Panc1 (cell line): ENCODE results near the gene SNRNP40. TPM values are rescaled to one million over a fixed set of nuclear protein-coding genes. Genes with fewer than 3 reads are reported as not detected.

Experiments used
- ATAC-seq: fragments of 200-7000 bp; cut with Tn5 transposase; 2 replicates; pipeline ENCODE4 v1.9.1; 2020; ENCODE audit warnings: mild to moderate bottlenecking, moderate library complexity
- BruUV-seq: library from RNA; stranded (reverse); fragments of 400-500 nt; replicated peaks from 2 replicates; lab custom pipeline; 2021; lab: Mats Ljungman, UMichigan
- CTCF ChIA-PET: fragments of 300-600 bp; sonication (Branson Sonifier 250); formaldehyde crosslinking; loops from one replicate; lab custom pipeline; 2022; ENCODE audit warnings: antibody characterized with exemption; lab: Charles Lee
- POLR2A ChIA-PET: fragments of 300-600 bp; sonication (Branson Sonifier 250); formaldehyde crosslinking; loops from one replicate; lab custom pipeline; 2022; ENCODE audit warnings: antibody characterized with exemption; lab: Charles Lee
- DNase-seq: peaks from one replicate; pipeline ENCODE4 v3.0.0-alpha.2; 2010; ENCODE audit warnings: low read depth, low spot score
- H3K27ac ChIP-seq: 2 replicates; pipeline ENCODE4 v1.5.1; 2011; ENCODE audit warnings: mild to moderate bottlenecking, low read length, inconsistent platforms
- H3K27me3 ChIP-seq: fragments of 200-500 bp; sonication (Bioruptor generic); 2 replicates; pipeline ENCODE4 v1.6.0; 2014; ENCODE audit warnings: low read length, inconsistent platforms; ENCODE audit not compliant: control insufficient read depth, insufficient read depth
- H3K36me3 ChIP-seq: fragments of 200-500 bp; sonication (Bioruptor generic); 2 replicates; pipeline ENCODE4 v1.5.1; 2014; ENCODE audit warnings: inconsistent platforms, mild to moderate bottlenecking, low read length, moderate library complexity; ENCODE audit not compliant: control insufficient read depth, insufficient read depth
- H3K4me1 ChIP-seq: 2 replicates; pipeline ENCODE4 v1.5.1; 2011; ENCODE audit warnings: inconsistent platforms, mild to moderate bottlenecking, low read length, moderate library complexity; ENCODE audit not compliant: control insufficient read depth, insufficient read depth
- H3K4me3 ChIP-seq, 2 experiments: 2 replicates each; pipeline ENCODE4 v1.5.1; 2011 to 2012; ENCODE audit warnings: low read depth in 2 of 2, low read length in 2 of 2, mild to moderate bottlenecking in 2 of 2, inconsistent platforms in 1 of 2, moderate library complexity in 1 of 2
- H3K9me3 ChIP-seq: fragments of 200-500 bp; sonication (Bioruptor generic); 2 replicates; pipeline ENCODE4 v1.5.1; 2014; ENCODE audit warnings: low read depth, mild to moderate bottlenecking, inconsistent platforms, low read length, moderate library complexity; ENCODE audit not compliant: control insufficient read depth, insufficient read depth
- POLR2AphosphoS5 ChIP-seq: IDR thresholded peaks from 2 replicates; pipeline ENCODE4 v1.6.1; 2012; ENCODE audit warnings: mild to moderate bottlenecking, low read depth, low read length, moderate library complexity
- SIN3A ChIP-seq: IDR thresholded peaks from 2 replicates; pipeline ENCODE4 v1.6.1; 2012; ENCODE audit warnings: low read depth, mild to moderate bottlenecking, low read length, moderate library complexity, borderline replicate concordance; ENCODE audit not compliant: insufficient read depth
- TCF7L2 ChIP-seq: IDR thresholded peaks from 2 replicates; pipeline ENCODE4 v1.6.1; 2011; ENCODE audit warnings: mild to moderate bottlenecking, low read depth, low read length, inconsistent platforms
- in situ Hi-C: cut with HindIII; loops from 2 replicates; pipeline ENCODE4 v1.10.0; 2016; ENCODE audit warnings: low sequenced_read_pairs, low pct_unique_long_range_greater_than_20kb
- intact Hi-C: fragments of 100-400 bp; cut with micrococcal nuclease; formaldehyde crosslinking; loops from one replicate; pipeline ENCODE4 v1.10.0; 2022; ENCODE audit not compliant: unreplicated experiment
- total RNA-seq: library from RNA; stranded (reverse); gene quantifications from one replicate; pipeline ENCODE4 v1.2.1, GENCODE V29; 2021; ENCODE audit not compliant: unreplicated experiment
- TF ChIP-seq, protein P1 (sequence below), 2 experiments: IDR thresholded peaks; 2 replicates each; pipeline ENCODE4 v1.6.1; 2011 to 2012; ENCODE audit warnings: low read depth in 2 of 2, control low read depth in 1 of 2, low read length in 1 of 2, mild to moderate bottlenecking in 1 of 2, moderate library complexity in 1 of 2; ENCODE audit not compliant: insufficient read depth in 1 of 2
- TF ChIP-seq, protein P2 (sequence below): fragments of 450-650 bp; IDR thresholded peaks from 2 replicates; pipeline ENCODE4 v1.5.1; 2017; ENCODE audit warnings: mild to moderate bottlenecking

SNRNP40 gene
- total RNA-seq, 1 experiment from 2014 or later = 99.3 TPM

DNA sequence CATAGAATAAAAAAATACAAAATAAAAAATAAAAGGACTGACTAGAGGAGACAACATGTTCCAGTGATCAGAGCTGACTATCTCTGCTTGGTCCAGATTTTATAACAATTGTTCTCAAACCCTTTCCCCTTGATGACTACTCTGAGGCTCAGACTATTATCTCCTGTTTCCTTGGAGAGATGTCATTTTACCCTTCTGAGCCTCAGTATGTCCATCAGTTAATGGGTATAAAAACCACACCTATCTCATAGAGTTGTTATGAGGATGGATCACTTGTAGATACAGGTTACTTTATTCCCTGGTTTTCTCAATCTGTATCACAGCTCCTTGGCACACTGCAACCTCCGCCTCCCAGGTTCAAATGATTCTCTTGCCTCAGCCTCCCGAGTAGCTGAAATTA lies 63.9 kb downstream of the SNRNP40 start:
- no TSS peak for BruUV-seq
- in situ Hi-C loops (no loop called here), intact Hi-C loops (loop anchor here (10.0 kb wide), 1 partner anchor 48 kb away; no protein-coding TSS in a partner anchor)
- H3K9me3 ChIP-seq = no peaks in the 10 kb centered on the region
- ChIA-PET POLR2A (no interaction called here), CTCF (no interaction called here)
- H3K27me3 ChIP-seq = no peaks in the 10 kb centered on the region
- ATAC-seq (no peak), DNase-seq (no peak)
- H3K4me3 ChIP-seq = no peak overlapping the region
- no peaks in the 10 kb centered on the region for H3K36me3 ChIP-seq
- H3K4me1 ChIP-seq = no peaks in the 10 kb centered on the region
- TF ChIP-seq SIN3A = no peak
- no peak for TF ChIP-seq POLR2AphosphoS5
- TF ChIP-seq, protein P1, sequence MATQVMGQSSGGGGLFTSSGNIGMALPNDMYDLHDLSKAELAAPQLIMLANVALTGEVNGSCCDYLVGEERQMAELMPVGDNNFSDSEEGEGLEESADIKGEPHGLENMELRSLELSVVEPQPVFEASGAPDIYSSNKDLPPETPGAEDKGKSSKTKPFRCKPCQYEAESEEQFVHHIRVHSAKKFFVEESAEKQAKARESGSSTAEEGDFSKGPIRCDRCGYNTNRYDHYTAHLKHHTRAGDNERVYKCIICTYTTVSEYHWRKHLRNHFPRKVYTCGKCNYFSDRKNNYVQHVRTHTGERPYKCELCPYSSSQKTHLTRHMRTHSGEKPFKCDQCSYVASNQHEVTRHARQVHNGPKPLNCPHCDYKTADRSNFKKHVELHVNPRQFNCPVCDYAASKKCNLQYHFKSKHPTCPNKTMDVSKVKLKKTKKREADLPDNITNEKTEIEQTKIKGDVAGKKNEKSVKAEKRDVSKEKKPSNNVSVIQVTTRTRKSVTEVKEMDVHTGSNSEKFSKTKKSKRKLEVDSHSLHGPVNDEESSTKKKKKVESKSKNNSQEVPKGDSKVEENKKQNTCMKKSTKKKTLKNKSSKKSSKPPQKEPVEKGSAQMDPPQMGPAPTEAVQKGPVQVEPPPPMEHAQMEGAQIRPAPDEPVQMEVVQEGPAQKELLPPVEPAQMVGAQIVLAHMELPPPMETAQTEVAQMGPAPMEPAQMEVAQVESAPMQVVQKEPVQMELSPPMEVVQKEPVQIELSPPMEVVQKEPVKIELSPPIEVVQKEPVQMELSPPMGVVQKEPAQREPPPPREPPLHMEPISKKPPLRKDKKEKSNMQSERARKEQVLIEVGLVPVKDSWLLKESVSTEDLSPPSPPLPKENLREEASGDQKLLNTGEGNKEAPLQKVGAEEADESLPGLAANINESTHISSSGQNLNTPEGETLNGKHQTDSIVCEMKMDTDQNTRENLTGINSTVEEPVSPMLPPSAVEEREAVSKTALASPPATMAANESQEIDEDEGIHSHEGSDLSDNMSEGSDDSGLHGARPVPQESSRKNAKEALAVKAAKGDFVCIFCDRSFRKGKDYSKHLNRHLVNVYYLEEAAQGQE (IDR thresholded peaks at IDR 0.05; ENCODE audit: insufficient read depth in 1 of 2, low read depth in 2 of 2, low read length in 1 of 2) = no peak
- TF ChIP-seq TCF7L2 = no peak
- TF ChIP-seq, protein P2, sequence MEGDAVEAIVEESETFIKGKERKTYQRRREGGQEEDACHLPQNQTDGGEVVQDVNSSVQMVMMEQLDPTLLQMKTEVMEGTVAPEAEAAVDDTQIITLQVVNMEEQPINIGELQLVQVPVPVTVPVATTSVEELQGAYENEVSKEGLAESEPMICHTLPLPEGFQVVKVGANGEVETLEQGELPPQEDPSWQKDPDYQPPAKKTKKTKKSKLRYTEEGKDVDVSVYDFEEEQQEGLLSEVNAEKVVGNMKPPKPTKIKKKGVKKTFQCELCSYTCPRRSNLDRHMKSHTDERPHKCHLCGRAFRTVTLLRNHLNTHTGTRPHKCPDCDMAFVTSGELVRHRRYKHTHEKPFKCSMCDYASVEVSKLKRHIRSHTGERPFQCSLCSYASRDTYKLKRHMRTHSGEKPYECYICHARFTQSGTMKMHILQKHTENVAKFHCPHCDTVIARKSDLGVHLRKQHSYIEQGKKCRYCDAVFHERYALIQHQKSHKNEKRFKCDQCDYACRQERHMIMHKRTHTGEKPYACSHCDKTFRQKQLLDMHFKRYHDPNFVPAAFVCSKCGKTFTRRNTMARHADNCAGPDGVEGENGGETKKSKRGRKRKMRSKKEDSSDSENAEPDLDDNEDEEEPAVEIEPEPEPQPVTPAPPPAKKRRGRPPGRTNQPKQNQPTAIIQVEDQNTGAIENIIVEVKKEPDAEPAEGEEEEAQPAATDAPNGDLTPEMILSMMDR = no peak
- no peak overlapping the region for H3K27ac ChIP-seq

DNA sequence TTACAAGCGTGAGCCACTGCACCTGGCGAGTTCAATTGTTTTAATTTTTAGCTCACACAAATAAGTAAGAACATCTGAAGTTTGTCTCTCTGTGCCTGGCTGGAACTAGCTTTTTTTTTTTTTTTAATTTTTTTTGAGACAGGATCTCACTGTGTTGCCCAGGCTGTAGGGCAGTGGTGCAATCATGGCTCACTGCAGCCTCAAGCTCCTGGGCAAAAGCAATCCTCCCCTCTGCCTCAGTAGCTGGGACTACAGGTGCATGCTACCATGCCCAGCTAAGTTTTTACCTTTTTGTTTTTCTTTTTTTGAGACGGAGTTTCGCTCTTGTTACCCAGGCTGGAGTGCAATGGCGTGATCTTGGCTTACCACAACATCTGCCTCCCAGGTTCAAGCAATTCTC lies 64.8 kb downstream of the SNRNP40 start:
- no peak overlapping the region for H3K4me3 ChIP-seq
- no peak overlapping the region for H3K27ac ChIP-seq
- no peaks in the 10 kb centered on the region for H3K27me3 ChIP-seq
- DNase-seq (no peak), ATAC-seq (no peak)
- BruUV-seq = no TSS peak
- TF ChIP-seq, protein P1 (IDR thresholded peaks at IDR 0.05; ENCODE audit: insufficient read depth in 1 of 2, low read depth in 2 of 2, low read length in 1 of 2) = no peak
- TF ChIP-seq SIN3A = no peak
- TF ChIP-seq TCF7L2 = no peak
- TF ChIP-seq, protein P2 = no peak
- no peak for TF ChIP-seq POLR2AphosphoS5
- ChIA-PET POLR2A (interaction anchor here (0.6 kb wide), 2 partner anchors 36 to 276 kb away, joined by 6 read pairs; no protein-coding TSS in a partner anchor), CTCF (interaction anchor here (0.6 kb wide), 1 partner anchor 168 kb away, joined by 5 read pairs; no protein-coding TSS in a partner anchor)
- H3K36me3 ChIP-seq = no peaks in the 10 kb centered on the region
- in situ Hi-C loops = no loop called here
- no peaks in the 10 kb centered on the region for H3K9me3 ChIP-seq
- intact Hi-C loops = loop anchor here (10.0 kb wide), 1 partner anchor 47 kb away; no protein-coding TSS in a partner anchor
- no peaks in the 10 kb centered on the region for H3K4me1 ChIP-seq
